ENCODE results near the gene EFS.

EFS gene

DNA sequence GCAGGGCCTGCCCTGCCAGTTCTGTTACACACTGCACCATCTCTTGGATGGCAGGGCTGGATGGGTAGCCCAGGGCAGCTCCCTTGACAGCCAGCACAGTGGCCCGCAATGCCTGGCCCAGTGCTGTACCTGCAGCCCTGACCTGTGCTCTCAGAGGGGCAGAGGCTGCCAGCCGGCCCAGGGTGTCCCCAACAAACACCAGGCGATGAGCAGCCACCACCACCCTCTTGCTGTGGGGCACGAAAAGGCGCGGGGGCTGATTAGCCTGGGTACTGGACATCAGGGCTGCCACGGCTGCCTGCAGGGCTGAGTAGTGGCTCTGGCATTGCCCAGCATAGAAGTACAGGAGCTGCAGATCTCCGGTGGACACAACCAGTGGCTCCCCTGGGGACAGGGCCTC lies 7.7 kb downstream of the EFS start:
- TF ChIP-seq, protein P1, sequence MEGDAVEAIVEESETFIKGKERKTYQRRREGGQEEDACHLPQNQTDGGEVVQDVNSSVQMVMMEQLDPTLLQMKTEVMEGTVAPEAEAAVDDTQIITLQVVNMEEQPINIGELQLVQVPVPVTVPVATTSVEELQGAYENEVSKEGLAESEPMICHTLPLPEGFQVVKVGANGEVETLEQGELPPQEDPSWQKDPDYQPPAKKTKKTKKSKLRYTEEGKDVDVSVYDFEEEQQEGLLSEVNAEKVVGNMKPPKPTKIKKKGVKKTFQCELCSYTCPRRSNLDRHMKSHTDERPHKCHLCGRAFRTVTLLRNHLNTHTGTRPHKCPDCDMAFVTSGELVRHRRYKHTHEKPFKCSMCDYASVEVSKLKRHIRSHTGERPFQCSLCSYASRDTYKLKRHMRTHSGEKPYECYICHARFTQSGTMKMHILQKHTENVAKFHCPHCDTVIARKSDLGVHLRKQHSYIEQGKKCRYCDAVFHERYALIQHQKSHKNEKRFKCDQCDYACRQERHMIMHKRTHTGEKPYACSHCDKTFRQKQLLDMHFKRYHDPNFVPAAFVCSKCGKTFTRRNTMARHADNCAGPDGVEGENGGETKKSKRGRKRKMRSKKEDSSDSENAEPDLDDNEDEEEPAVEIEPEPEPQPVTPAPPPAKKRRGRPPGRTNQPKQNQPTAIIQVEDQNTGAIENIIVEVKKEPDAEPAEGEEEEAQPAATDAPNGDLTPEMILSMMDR (IDR thresholded peaks at IDR 0.05; ENCODE audit: insufficient read depth, missing control alignments) = no peak
- DNase-seq (ENCODE audit: insufficient read length, low spot score) (no peak), FAIRE-seq (no peak)

GRCh38 chr14:23356662-23357061 lies 8.3 kb downstream of the EFS start:
- TF ChIP-seq, protein P1 (IDR thresholded peaks at IDR 0.05; ENCODE audit: insufficient read depth, missing control alignments) = no peak
- DNase-seq (ENCODE audit: insufficient read length, low spot score) (peak; percentile 3), FAIRE-seq (no peak)

- no peak for FAIRE-seq
- DNase-seq (ENCODE audit: insufficient read length, low spot score) = no peak
- TF ChIP-seq, protein P1 (IDR thresholded peaks at IDR 0.05; ENCODE audit: insufficient read depth, missing control alignments) = no peak
Observed at GRCh38 chr14:23355871-23356435, 9.0 kb downstream of the EFS start.

- TF ChIP-seq, protein P1 (IDR thresholded peaks at IDR 0.05; ENCODE audit: insufficient read depth, missing control alignments) = no peak
- FAIRE-seq (no peak), DNase-seq (ENCODE audit: insufficient read length, low spot score) (no peak)
Observed at GRCh38 chr14:23354990-23355389, 10.0 kb downstream of the EFS start.

DNA sequence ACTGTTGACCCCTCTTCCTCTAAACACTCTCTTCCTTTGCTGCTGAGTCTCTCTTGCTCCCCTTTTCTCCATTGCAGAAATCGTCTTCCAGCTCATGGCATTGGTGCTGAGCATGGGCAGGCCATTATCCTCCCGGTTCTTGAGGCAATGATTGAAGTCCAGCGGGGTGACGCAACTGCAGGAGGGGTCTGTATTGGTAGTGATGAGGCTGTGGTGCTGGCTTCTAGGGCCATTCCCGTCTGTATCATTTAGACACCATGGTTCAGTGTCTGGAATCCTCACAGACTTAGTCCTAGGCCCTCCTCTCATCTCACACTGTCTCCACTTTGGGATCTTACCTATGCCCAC lies 11.6 kb downstream of the EFS start:
- no peak for DNase-seq (ENCODE audit: insufficient read length, low spot score)
- TF ChIP-seq, protein P1 (IDR thresholded peaks at IDR 0.05; ENCODE audit: insufficient read depth, missing control alignments) = no peak
- no peak for FAIRE-seq

DNA sequence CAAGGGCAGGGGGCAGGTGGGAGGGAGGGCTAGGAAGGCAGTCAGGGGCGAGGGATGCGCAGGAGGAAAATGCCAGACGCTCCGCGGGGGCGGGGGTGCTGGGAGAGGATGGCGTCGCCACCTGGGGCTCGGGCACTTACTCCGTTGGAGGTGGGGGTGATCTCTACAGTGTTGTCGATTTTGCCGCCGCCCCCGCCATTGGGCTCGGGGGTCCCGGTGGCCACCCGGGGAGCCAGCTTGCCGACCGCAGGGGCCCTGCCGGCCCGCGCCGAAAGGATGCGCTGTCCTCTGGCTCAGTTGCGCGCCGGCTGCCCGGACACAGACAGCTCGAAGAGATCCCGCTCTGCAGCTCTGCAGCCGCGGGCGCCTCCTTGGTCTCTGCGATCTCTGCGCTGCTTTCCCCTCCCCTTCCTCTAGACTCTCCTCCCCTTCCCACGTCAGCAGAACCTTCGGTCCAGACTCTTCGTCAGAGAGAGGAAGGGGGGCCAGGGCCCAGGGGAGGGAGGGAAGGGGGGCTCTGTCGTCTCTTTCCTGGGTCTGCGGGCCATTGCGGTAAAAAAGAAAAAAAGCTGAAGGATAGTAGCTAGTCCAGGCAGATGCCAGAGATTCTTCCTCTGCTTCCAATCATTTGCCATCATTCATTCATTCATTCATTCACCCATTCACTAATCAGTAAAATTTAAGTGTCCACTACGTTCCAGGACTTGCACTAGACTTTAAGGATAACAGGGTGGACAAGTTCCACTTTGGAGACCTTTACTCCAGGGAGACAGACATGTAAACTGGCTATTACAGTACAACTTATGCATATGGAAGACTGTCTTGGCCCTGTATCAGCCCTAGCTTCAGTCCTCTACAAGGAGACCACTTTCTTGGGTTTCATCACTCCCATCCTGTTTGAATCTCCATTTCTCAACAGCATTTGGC lies 12.2 kb downstream of the EFS start, which contains the start of gene SLC22A17:
Gene SLC22A17, minus strand, starts transcription at position 382 of the 927 bp plus-strand sequence.
- TF ChIP-seq, protein P1 (IDR thresholded peaks at IDR 0.05; ENCODE audit: insufficient read depth, missing control alignments) = no peak
- peak; percentile 51 for FAIRE-seq
- peak; percentile 89 for DNase-seq (ENCODE audit: insufficient read length, low spot score)

Measured in D721Med (cell line).